Mammary epithelial cell (primary cell): Measurements from ENCODE around the gene TBC1D1.

Experiments
- EZH2 ChIP-seq: IDR thresholded peaks from 2 replicates; pipeline ENCODE4 v1.6.1; 2012; ENCODE audit warnings: low read length, inconsistent platforms, borderline replicate concordance
- TF ChIP-seq, protein P1 (sequence below), 2 donors: IDR thresholded peaks in 1 of 2; conservative IDR thresholded peaks in 1 of 2; 2 replicates each; pipeline ENCODE4 v1.5.1; 2011 to 2012; ENCODE audit warnings: inconsistent platforms in 2 of 2, low read length in 2 of 2, mild to moderate bottlenecking in 2 of 2, control low read depth in 1 of 2, low read depth in 1 of 2; ENCODE audit not compliant: insufficient read depth in 1 of 2; ENCODE audit errors: extremely low read depth in 1 of 2

DNA sequence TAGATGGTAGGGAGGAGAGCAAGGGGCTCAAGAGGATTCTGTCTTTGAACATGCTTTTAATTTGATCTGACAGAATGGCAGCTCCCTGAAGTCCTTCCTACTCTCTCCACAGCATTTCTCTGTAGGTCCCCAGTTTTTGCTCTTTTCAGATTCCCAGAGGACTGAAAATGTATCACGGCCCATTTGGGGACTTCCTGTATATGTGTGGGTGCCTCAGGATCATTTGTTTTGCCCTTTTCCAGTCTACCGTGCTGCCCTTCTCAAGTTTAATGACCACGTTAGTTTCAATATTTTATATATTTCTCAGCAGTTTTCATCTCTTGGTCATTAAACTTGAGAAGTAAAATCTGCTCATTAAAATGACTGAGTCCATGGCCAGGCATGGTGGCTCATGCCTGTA lies 2.3 kb downstream of the TBC1D1 start:
- TF ChIP-seq, protein P1, sequence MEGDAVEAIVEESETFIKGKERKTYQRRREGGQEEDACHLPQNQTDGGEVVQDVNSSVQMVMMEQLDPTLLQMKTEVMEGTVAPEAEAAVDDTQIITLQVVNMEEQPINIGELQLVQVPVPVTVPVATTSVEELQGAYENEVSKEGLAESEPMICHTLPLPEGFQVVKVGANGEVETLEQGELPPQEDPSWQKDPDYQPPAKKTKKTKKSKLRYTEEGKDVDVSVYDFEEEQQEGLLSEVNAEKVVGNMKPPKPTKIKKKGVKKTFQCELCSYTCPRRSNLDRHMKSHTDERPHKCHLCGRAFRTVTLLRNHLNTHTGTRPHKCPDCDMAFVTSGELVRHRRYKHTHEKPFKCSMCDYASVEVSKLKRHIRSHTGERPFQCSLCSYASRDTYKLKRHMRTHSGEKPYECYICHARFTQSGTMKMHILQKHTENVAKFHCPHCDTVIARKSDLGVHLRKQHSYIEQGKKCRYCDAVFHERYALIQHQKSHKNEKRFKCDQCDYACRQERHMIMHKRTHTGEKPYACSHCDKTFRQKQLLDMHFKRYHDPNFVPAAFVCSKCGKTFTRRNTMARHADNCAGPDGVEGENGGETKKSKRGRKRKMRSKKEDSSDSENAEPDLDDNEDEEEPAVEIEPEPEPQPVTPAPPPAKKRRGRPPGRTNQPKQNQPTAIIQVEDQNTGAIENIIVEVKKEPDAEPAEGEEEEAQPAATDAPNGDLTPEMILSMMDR (conservative IDR thresholded peaks at IDR 0.05 in 1 of 2, IDR thresholded peaks at IDR 0.05 in 1 of 2; ENCODE audit: extremely low read depth in 1 of 2, insufficient read depth in 1 of 2, low read depth in 1 of 2, low read length in 2 of 2) = no peak
- TF ChIP-seq EZH2 = no peak
